Gastrocnemius medialis (tissue), 4 donors: ENCODE results near the gene RGSL1.

Experiments used
- CTCF ChIP-seq, 5 experiments: fragments of 450-650 bp in 3 of 5; fragments of 200-600 bp in 2 of 5; sonication (generic) in 2 of 5; IDR thresholded peaks in 4 of 5; conservative IDR thresholded peaks in 1 of 5; 1 replicate in 4 of 5; 2 replicates in 1 of 5; pipeline ENCODE4 v1.5.1; 2016 to 2019; ENCODE audit warnings: antibody characterized with exemption in 5 of 5, mild to moderate bottlenecking in 3 of 5, moderate library complexity in 3 of 5
- POLR2A ChIP-seq, 2 donors: fragments of 450-650 bp; IDR thresholded peaks; one replicate each; pipeline ENCODE4 v1.6.1; 2017; ENCODE audit warnings: antibody characterized with exemption in 2 of 2, mild to moderate bottlenecking in 2 of 2, moderate library complexity in 2 of 2

DNA sequence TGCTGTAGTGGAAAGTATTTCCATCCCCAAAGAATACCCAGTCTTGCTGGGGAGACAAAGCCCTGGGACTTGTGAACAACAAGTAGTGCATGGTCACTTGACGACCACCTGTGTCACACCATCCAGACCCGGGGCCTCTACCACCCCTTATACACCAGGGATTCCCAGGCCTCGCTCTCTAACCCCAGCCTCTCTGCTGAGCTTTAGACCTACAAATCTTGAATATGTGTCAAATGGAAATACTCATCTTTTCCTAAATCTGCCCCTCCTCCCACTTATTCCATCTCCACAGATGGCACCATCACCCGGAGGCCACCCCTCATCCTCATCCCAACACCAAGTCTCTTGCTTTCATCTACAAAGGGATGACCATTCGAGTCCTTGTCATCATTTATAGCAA, 140.0 kb downstream of the RGSL1 start:
- TF ChIP-seq CTCF (IDR thresholded peaks at IDR 0.05 in 4 of 5, conservative IDR thresholded peaks at IDR 0.05 in 1 of 5) (no peak), POLR2A (IDR thresholded peaks at IDR 0.05) (no peak)
